Progenitor cell of endocrine pancreas (in vitro differentiated cells): Measurements from ENCODE around the gene MRPL14. TPM values are rescaled to one million over a fixed set of nuclear protein-coding genes. Genes with fewer than 3 reads are reported as not detected.

Experiments
- DNase-seq: peaks from one replicate; pipeline ENCODE4 v3.0.0; 2021; ENCODE audit warnings: low spot score; ENCODE audit not compliant: unreplicated experiment
- H3K27ac Mint-ChIP-seq: 2 replicates; pipeline ENCODE4 v1.8.0; 2021; ENCODE audit warnings: mild to moderate bottlenecking, moderate library complexity, mixed read lengths
- H3K27me3 Mint-ChIP-seq: 2 replicates; pipeline ENCODE4 v1.8.0; 2021; ENCODE audit warnings: mixed read lengths
- H3K36me3 Mint-ChIP-seq: 2 replicates; pipeline ENCODE4 v1.8.0; 2022; ENCODE audit warnings: mixed read lengths; ENCODE audit not compliant: insufficient read depth
- H3K4me1 Mint-ChIP-seq: 2 replicates; pipeline ENCODE4 v1.8.0; 2021; ENCODE audit warnings: low read depth, mixed read lengths
- H3K4me3 Mint-ChIP-seq: 2 replicates; pipeline ENCODE4 v1.8.0; 2021; ENCODE audit warnings: low read depth, mild to moderate bottlenecking, moderate library complexity, mixed read lengths
- H3K9me3 Mint-ChIP-seq: 2 replicates; pipeline ENCODE4 v1.8.0; 2021; ENCODE audit warnings: low read depth, mixed read lengths
- CTCF ChIP-seq: fragments of 200-600 bp; sonication (generic); IDR thresholded peaks from one replicate; pipeline ENCODE4 v1.5.0; 2021; ENCODE audit warnings: antibody characterized with exemption, mild to moderate bottlenecking; ENCODE audit not compliant: unreplicated experiment
- total RNA-seq: library from RNA; stranded (reverse); gene quantifications from 2 replicates; pipeline ENCODE4 v1.2.1, GENCODE V29; 2021

Gene MRPL14
- total RNA-seq, 1 donor from 2014 or later = 51.1 TPM

- H3K4me1 Mint-ChIP-seq = peaks cover 25% of the 10 kb centered on the region
- peaks cover 7% of the 10 kb centered on the region for H3K36me3 Mint-ChIP-seq
- no peak for TF ChIP-seq CTCF
- no peaks in the 10 kb centered on the region for H3K9me3 Mint-ChIP-seq
- no peak overlapping the region for H3K27ac Mint-ChIP-seq
- peak overlapping the region; percentile 82 for H3K4me3 Mint-ChIP-seq
- DNase-seq = no peak
- no peaks in the 10 kb centered on the region for H3K27me3 Mint-ChIP-seq
Measured at GRCh38 chr6:44129841-44130322, 2.6 kb upstream of the MRPL14 start.

GRCh38 chr6:44128020-44128917, 1.0 kb upstream of the MRPL14 start:
- Mint-ChIP-seq H3K9me3 (no peaks in the 10 kb centered on the region), H3K27me3 (no peaks in the 10 kb centered on the region), H3K4me3 (peak overlapping the region; percentile 82), H3K36me3 (peaks cover 7% of the 10 kb centered on the region), H3K27ac (no peak overlapping the region), H3K4me1 (peaks cover 34% of the 10 kb centered on the region)
- DNase-seq = peak; percentile 28
- peak; percentile 31 for TF ChIP-seq CTCF

- no peaks in the 10 kb centered on the region for H3K9me3 Mint-ChIP-seq
- peak overlapping the region; percentile 98 for H3K4me3 Mint-ChIP-seq
- H3K36me3 Mint-ChIP-seq = peaks cover 4% of the 10 kb centered on the region
- no peak for TF ChIP-seq CTCF
- peak overlapping the region; percentile 95 for H3K27ac Mint-ChIP-seq
- DNase-seq = peak; percentile 30
- H3K4me1 Mint-ChIP-seq = peaks cover 38% of the 10 kb centered on the region
- H3K27me3 Mint-ChIP-seq = no peaks in the 10 kb centered on the region
Measured at GRCh38 chr6:44126320-44127149, 717 bp downstream of the MRPL14 start.

GRCh38 chr6:44123544-44123943, 3.7 kb downstream of the MRPL14 start:
- DNase-seq = no peak
- Mint-ChIP-seq H3K27me3 (no peaks in the 10 kb centered on the region), H3K36me3 (peaks cover 4% of the 10 kb centered on the region), H3K4me3 (no peak overlapping the region), H3K9me3 (no peaks in the 10 kb centered on the region), H3K4me1 (peaks cover 53% of the 10 kb centered on the region), H3K27ac (no peak overlapping the region)
- no peak for TF ChIP-seq CTCF

GRCh38 chr6:44122801-44123200, 4.5 kb downstream of the MRPL14 start:
- Mint-ChIP-seq H3K4me3 (no peak overlapping the region), H3K36me3 (peaks cover 4% of the 10 kb centered on the region), H3K4me1 (peaks cover 53% of the 10 kb centered on the region), H3K27me3 (no peaks in the 10 kb centered on the region), H3K9me3 (no peaks in the 10 kb centered on the region), H3K27ac (peak overlapping the region; percentile 73)
- no peak for DNase-seq
- no peak for TF ChIP-seq CTCF
